ENCODE results near the gene RND3. TPM values are rescaled to one million over a fixed set of nuclear protein-coding genes. Genes with fewer than 3 reads are reported as not detected.

Gene RND3
- total RNA-seq, 2 experiments from 2014 or later, result not detected

DNA sequence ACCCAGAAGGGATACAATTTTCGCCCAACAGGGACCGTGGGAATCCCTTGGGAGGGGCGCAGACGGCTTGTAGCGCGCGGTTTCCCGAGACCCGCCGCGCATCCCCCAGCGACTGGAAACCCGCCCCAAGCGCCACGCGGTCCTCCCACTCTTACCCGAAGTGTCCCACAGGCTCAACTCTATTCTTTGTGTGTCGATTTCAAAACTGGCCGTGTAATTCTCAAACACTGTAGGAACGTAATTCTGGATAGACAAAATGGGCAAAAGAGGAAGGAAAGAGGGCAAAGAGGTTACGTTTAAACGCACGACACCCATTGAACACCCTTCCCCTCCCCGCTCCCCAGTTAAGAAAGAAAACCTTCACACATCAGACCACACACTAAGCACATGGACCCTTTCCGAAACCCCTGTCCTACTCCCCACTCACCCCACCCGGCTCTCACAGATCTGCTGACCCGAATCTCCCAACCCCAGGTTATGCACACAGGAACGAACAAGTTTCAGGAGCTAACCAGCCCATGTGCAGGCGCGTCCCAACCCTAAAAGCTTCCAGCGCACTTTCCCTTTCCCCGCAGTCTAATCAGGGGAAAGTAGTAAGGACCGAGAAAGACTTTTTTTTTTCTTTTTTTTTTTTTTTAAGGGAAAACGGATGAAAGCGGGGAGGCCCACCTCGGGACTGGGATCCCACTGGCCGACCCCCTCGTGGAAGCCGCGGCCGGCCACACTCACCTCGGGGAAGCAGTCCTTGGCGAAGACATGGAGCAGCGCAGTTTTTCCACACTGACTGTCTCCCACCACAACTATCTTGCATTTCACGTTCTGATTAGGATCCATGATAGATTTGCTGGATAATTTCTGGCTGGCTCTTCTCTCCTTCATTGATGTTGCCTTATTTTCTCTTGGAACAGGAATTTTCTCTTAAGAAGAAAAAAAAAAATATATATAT, 655 bp downstream of the RND3 start:
- intact Hi-C loops (cut with micrococcal nuclease; ENCODE audit: unreplicated experiment), result loop anchor here (10.0 kb wide), 1 partner anchor 892 kb away; no protein-coding TSS in a partner anchor
- Histone ChIP-seq H3K4me2 (ENCODE audit: low read length) (no peak overlapping the region), H3K27ac (ENCODE audit: low read depth, low read length, poor library complexity, severe bottlenecking) (no peak overlapping the region), H2AFZ (ENCODE audit: low read length) (no peak overlapping the region), H3K9me2 (ENCODE audit: insufficient read depth, low read length) (no peaks in the 10 kb centered on the region), H3K9me3 (ENCODE audit: low read length) (no peaks in the 10 kb centered on the region), H3K79me2 (ENCODE audit: insufficient read depth, low read depth, low read length) (no peaks in the 10 kb centered on the region), H3K4me1 (ENCODE audit: insufficient read depth, low read length, poor library complexity, severe bottlenecking) (no peaks in the 10 kb centered on the region), H3K4me3 (ENCODE audit: low read depth, low read length, poor library complexity, severe bottlenecking) (no peak overlapping the region), H4K20me1 (ENCODE audit: insufficient read depth, low read length) (no peaks in the 10 kb centered on the region), H3K36me3 (ENCODE audit: insufficient read depth, low read length) (no peaks in the 10 kb centered on the region)
- no TSS peak for BruUV-seq (replicated peaks)
- no peak for DNase-seq (ENCODE audit: low spot score)
- TF ChIP-seq EZH2phosphoT487 (IDR thresholded peaks at IDR 0.05; ENCODE audit: borderline replicate concordance, low read depth, low read length), result no peak
- TF ChIP-seq, protein P1, sequence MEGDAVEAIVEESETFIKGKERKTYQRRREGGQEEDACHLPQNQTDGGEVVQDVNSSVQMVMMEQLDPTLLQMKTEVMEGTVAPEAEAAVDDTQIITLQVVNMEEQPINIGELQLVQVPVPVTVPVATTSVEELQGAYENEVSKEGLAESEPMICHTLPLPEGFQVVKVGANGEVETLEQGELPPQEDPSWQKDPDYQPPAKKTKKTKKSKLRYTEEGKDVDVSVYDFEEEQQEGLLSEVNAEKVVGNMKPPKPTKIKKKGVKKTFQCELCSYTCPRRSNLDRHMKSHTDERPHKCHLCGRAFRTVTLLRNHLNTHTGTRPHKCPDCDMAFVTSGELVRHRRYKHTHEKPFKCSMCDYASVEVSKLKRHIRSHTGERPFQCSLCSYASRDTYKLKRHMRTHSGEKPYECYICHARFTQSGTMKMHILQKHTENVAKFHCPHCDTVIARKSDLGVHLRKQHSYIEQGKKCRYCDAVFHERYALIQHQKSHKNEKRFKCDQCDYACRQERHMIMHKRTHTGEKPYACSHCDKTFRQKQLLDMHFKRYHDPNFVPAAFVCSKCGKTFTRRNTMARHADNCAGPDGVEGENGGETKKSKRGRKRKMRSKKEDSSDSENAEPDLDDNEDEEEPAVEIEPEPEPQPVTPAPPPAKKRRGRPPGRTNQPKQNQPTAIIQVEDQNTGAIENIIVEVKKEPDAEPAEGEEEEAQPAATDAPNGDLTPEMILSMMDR (conservative IDR thresholded peaks at IDR 0.05; ENCODE audit: low read length), result no peak
- CTCF ChIA-PET (ENCODE audit: unreplicated experiment), result no interaction called here
- POLR2A ChIA-PET, result no interaction called here

DNA sequence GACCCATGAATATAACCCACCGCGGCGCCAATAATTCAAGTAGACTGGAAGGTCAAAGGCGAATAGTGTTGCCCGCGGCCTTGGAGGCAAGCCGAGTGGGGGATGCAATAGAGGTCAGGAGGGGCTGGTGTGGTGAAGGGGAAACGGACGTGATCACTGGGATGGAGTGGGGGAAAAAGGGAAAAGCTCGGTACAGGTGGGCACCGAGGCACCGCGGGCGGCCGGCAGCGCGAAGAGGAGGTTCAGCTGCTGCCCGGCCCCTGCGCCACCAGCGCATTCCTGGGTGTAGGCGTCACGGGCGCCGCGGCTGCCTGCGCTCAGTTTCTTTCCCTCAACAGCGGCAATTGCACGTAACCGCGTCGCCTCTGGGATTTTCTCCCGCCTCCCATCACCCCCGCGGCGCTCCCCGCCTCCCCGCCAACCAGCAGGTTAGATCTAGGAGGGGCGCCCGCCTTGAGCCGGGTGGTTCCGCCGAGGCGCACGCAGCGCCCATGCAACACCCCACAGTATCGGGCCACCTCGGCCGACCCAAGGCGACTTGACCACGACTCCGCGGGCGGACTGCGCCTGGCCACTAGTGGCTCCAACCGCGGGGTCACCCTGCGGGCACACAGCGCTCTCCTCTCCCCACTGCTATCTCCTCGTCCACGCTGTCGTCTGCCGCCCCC, 1.5 kb downstream of the RND3 start:
- no peaks in the 10 kb centered on the region for H3K9me3 ChIP-seq (ENCODE audit: low read length)
- H3K4me3 ChIP-seq (ENCODE audit: low read depth, low read length, poor library complexity, severe bottlenecking), result no peak overlapping the region
- H3K36me3 ChIP-seq (ENCODE audit: insufficient read depth, low read length), result no peaks in the 10 kb centered on the region
- no TSS peak for BruUV-seq (replicated peaks)
- intact Hi-C loops (cut with micrococcal nuclease; ENCODE audit: unreplicated experiment), result loop anchor here (10.0 kb wide), 1 partner anchor 891 kb away; no protein-coding TSS in a partner anchor
- ChIA-PET POLR2A (no interaction called here), CTCF (ENCODE audit: unreplicated experiment) (no interaction called here)
- TF ChIP-seq, protein P1 (conservative IDR thresholded peaks at IDR 0.05; ENCODE audit: low read length), result no peak
- no peak for TF ChIP-seq EZH2phosphoT487 (IDR thresholded peaks at IDR 0.05; ENCODE audit: borderline replicate concordance, low read depth, low read length)
- H3K4me1 ChIP-seq (ENCODE audit: insufficient read depth, low read length, poor library complexity, severe bottlenecking), result no peaks in the 10 kb centered on the region
- H3K9me2 ChIP-seq (ENCODE audit: insufficient read depth, low read length), result no peaks in the 10 kb centered on the region
- H3K79me2 ChIP-seq (ENCODE audit: insufficient read depth, low read depth, low read length), result no peaks in the 10 kb centered on the region
- H2AFZ ChIP-seq (ENCODE audit: low read length), result no peak overlapping the region
- H4K20me1 ChIP-seq (ENCODE audit: insufficient read depth, low read length), result no peaks in the 10 kb centered on the region
- no peak overlapping the region for H3K27ac ChIP-seq (ENCODE audit: low read depth, low read length, poor library complexity, severe bottlenecking)
- no peak overlapping the region for H3K4me2 ChIP-seq (ENCODE audit: low read length)
- no peak for DNase-seq (ENCODE audit: low spot score)
